IMR-90 (cell line): Measurements from ENCODE around the gene IL23A. TPM values are rescaled to one million over a fixed set of nuclear protein-coding genes. Genes with fewer than 3 reads are reported as not detected.

ENCODE experiments used
- ATAC-seq: fragments of 200-7000 bp; cut with Tn5 transposase; 2 replicates; pipeline ENCODE4 v1.9.1; 2020; ENCODE audit warnings: low read depth, mild to moderate bottlenecking, moderate library complexity
- BruUV-seq: library from RNA; stranded (reverse); fragments of 400-500 nt; replicated peaks from 2 replicates; lab custom pipeline; 2021; lab: Mats Ljungman, UMichigan
- CTCF ChIA-PET: fragments of 300-600 bp; formaldehyde crosslinking; extraction: SDS; loops from one replicate; lab custom pipeline; 2021; ENCODE audit warnings: antibody characterized with exemption; lab: Yijun Ruan, JAX
- POLR2A ChIA-PET: fragments of 300-600 bp; sonication (Branson Sonifier 250); formaldehyde crosslinking; loops from one replicate; lab custom pipeline; 2022; ENCODE audit warnings: antibody characterized with exemption; ENCODE audit not compliant: unreplicated experiment; lab: Charles Lee
- DNase-seq: peaks from one replicate; pipeline ENCODE4 v3.0.0; 2013
- H2AFZ ChIP-seq: replicated peaks from 2 replicates; pipeline ENCODE3; 2013; ENCODE audit warnings: low read length, mild to moderate bottlenecking; ENCODE audit not compliant: poor library complexity
- H2AK5ac ChIP-seq: 2 replicates; pipeline ENCODE4 v1.6.1; 2013; ENCODE audit warnings: low read depth, low read length, inconsistent platforms
- H2AK9ac ChIP-seq: replicated peaks from 2 replicates; pipeline ENCODE3; 2013; ENCODE audit warnings: mild to moderate bottlenecking, low read depth, low read length, moderate library complexity; ENCODE audit not compliant: poor library complexity
- H2BK120ac ChIP-seq: 2 replicates; pipeline ENCODE4 v1.6.1; 2013; ENCODE audit warnings: low read depth, low read length, inconsistent platforms
- H2BK15ac ChIP-seq: 3 replicates; pipeline ENCODE4 v1.6.1; 2013; ENCODE audit warnings: low read depth, low read length, inconsistent platforms
- H2BK20ac ChIP-seq: 2 replicates; pipeline ENCODE4 v1.6.1; 2013; ENCODE audit warnings: low read depth, mild to moderate bottlenecking, inconsistent platforms, low read length, moderate library complexity
- H2BK5ac ChIP-seq: 2 replicates; pipeline ENCODE4 v1.6.1; 2013; ENCODE audit warnings: mild to moderate bottlenecking, low read depth, low read length, inconsistent platforms; ENCODE audit not compliant: poor library complexity, severe bottlenecking
- H3K14ac ChIP-seq: replicated peaks from 2 replicates; pipeline ENCODE4 v1.6.1; 2013; ENCODE audit warnings: low read depth, low read length, inconsistent platforms
- H3K18ac ChIP-seq: 2 replicates; pipeline ENCODE4 v1.6.1; 2013; ENCODE audit warnings: low read depth, low read length, control low read depth
- H3K23ac ChIP-seq: 2 replicates; pipeline ENCODE4 v1.6.1; 2013; ENCODE audit warnings: low read depth, low read length, inconsistent platforms
- H3K27ac ChIP-seq: 2 replicates; pipeline ENCODE4 v1.5.1; 2013; ENCODE audit warnings: mild to moderate bottlenecking, control low read depth, low read length; ENCODE audit not compliant: insufficient read depth
- H3K27me3 ChIP-seq: 2 replicates; pipeline ENCODE4 v1.6.1; 2013; ENCODE audit warnings: low read length; ENCODE audit not compliant: control insufficient read depth, insufficient read depth
- H3K36me3 ChIP-seq: 2 replicates; pipeline ENCODE4 v1.6.1; 2013; ENCODE audit warnings: low read length, mixed read lengths; ENCODE audit not compliant: control insufficient read depth, insufficient read depth
- H3K4ac ChIP-seq: 2 replicates; pipeline ENCODE4 v1.6.1; 2013; ENCODE audit warnings: low read depth, low read length, inconsistent platforms
- H3K4me1 ChIP-seq: 2 replicates; pipeline ENCODE4 v1.6.1; 2013; ENCODE audit warnings: low read length, mixed read lengths; ENCODE audit not compliant: control insufficient read depth, insufficient read depth
- H3K4me2 ChIP-seq: 2 replicates; pipeline ENCODE4 v1.6.1; 2013; ENCODE audit warnings: low read depth, mild to moderate bottlenecking, control low read depth, low read length, moderate library complexity
- H3K4me3 ChIP-seq: 2 replicates; pipeline ENCODE4 v1.5.1; 2013; ENCODE audit warnings: low read depth, mild to moderate bottlenecking, control low read depth, low read length, moderate library complexity; ENCODE audit not compliant: insufficient read depth
- H3K56ac ChIP-seq: 2 replicates; pipeline ENCODE4 v1.6.1; 2013; ENCODE audit warnings: low read length, inconsistent platforms; ENCODE audit not compliant: insufficient read depth; ENCODE audit errors: extremely low read depth
- H3K79me1 ChIP-seq, 2 experiments: 2 replicates each; pipeline ENCODE4 v1.6.1; 2013; ENCODE audit warnings: low read length in 2 of 2, inconsistent platforms in 1 of 2, low read depth in 1 of 2
- H3K9ac ChIP-seq: 2 replicates; pipeline ENCODE4 v1.6.1; 2013; ENCODE audit warnings: low read depth, low read length, control low read depth
- H3K9me1 ChIP-seq: 2 replicates; pipeline ENCODE4 v1.6.1; 2013; ENCODE audit warnings: low read length, inconsistent platforms; ENCODE audit not compliant: insufficient read depth
- H3K9me3 ChIP-seq: 2 replicates; pipeline ENCODE4 v1.6.1; 2013; ENCODE audit warnings: low read length; ENCODE audit not compliant: control insufficient read depth, insufficient read depth
- H4K20me1 ChIP-seq: 2 replicates; pipeline ENCODE4 v1.6.1; 2013; ENCODE audit warnings: low read length, inconsistent platforms; ENCODE audit not compliant: insufficient read depth
- H4K5ac ChIP-seq: 2 replicates; pipeline ENCODE4 v1.6.1; 2013; ENCODE audit warnings: mild to moderate bottlenecking, low read depth, low read length, control low read depth
- H4K8ac ChIP-seq, 2 experiments: 2 replicates each; pipeline ENCODE4 v1.6.1; 2013; ENCODE audit warnings: low read depth in 2 of 2, low read length in 2 of 2, control low read depth in 1 of 2, inconsistent platforms in 1 of 2
- H4K91ac ChIP-seq: 2 replicates; pipeline ENCODE4 v1.6.1; 2013; ENCODE audit warnings: low read depth, low read length, inconsistent platforms; ENCODE audit not compliant: insufficient read depth
- BHLHE40 ChIP-seq: fragments of 150-350 bp; IDR thresholded peaks from 2 replicates; pipeline ENCODE4 v1.6.1; 2016; ENCODE audit warnings: mild to moderate bottlenecking, low read depth, low read length
- CEBPB ChIP-seq: IDR thresholded peaks from 2 replicates; pipeline ENCODE4 v1.6.1; 2012; ENCODE audit warnings: low read depth, low read length, improper control_type of control experiment
- CTCF ChIP-seq: conservative IDR thresholded peaks from 2 replicates; pipeline ENCODE4 v1.5.1; 2012; ENCODE audit warnings: mild to moderate bottlenecking, low read depth, low read length, improper control_type of control experiment
- FOS ChIP-seq: fragments of 150-350 bp; IDR thresholded peaks from 2 replicates; pipeline ENCODE4 v1.6.1; 2016; ENCODE audit warnings: low read depth, low read length
- MAFK ChIP-seq: IDR thresholded peaks from 2 replicates; pipeline ENCODE4 v1.6.1; 2012; ENCODE audit warnings: low read depth, low read length, improper control_type of control experiment
- MAZ ChIP-seq: IDR thresholded peaks from 2 replicates; pipeline ENCODE4 v1.6.1; 2012; ENCODE audit warnings: low read depth, mild to moderate bottlenecking, low read length, improper control_type of control experiment, moderate library complexity, borderline replicate concordance
- MXI1 ChIP-seq: IDR thresholded peaks from 2 replicates; pipeline ENCODE4 v1.6.1; 2012; ENCODE audit warnings: low read depth, mild to moderate bottlenecking, low read length, moderate library complexity, borderline replicate concordance
- POLR2A ChIP-seq: IDR thresholded peaks from 2 replicates; pipeline ENCODE4 v1.6.1; 2012; ENCODE audit warnings: mild to moderate bottlenecking, low read depth, low read length
- USF2 ChIP-seq: fragments of 150-350 bp; IDR thresholded peaks from 2 replicates; pipeline ENCODE4 v1.6.1; 2017; ENCODE audit warnings: mild to moderate bottlenecking, antibody characterized with exemption, low read length, low read depth
- WGBS, 2 experiments: methylation state at CpG; one replicate each; pipeline versions ENCODE4 v1.1.5 to v1.1.7; 2013; ENCODE audit warnings: missing lambda C conversion rate in 2 of 2; ENCODE audit not compliant: insufficient read length in 1 of 2; ENCODE audit errors: extremely low coverage in 2 of 2; 5-methylcytosine and 5-hydroxymethylcytosine counted together
- dilution Hi-C: fragments of 300-500 bp; cut with HindIII; formaldehyde crosslinking; loops from one replicate; pipeline ENCODE4 v1.14.3; 2018; ENCODE audit warnings: low sequenced_read_pairs; ENCODE audit not compliant: unreplicated experiment
- in situ Hi-C: fragments of 300-500 bp; cut with MboI; formaldehyde crosslinking; loops from 3 replicates; pipeline ENCODE4 v1.14.3; 2019; ENCODE audit warnings: low sequenced_read_pairs, inconsistent platforms, mixed read lengths
- intact Hi-C: fragments of 100-400 bp; cut with micrococcal nuclease; formaldehyde crosslinking; loops from 2 replicates; pipeline ENCODE4 v1.10.0; 2022
- polyA plus RNA-seq, 3 experiments: library from polyadenylated mRNA; depleted of rRNA; stranded (reverse); fragments of >200 nt; gene quantifications; 2 replicates each; pipeline ENCODE4 v1.2.3, GENCODE V29; 2012; ENCODE audit warnings: low replicate concordance in 1 of 3
- total RNA-seq: library from RNA; depleted of rRNA; stranded (reverse); fragments of >200 nt; gene quantifications from 2 replicates; pipeline ENCODE4 v1.2.3, GENCODE V29; 2012

IL23A gene
- total and polyA plus RNA-seq, 2 of the 4 experiments (the other 2 are of a cell fraction): 0.55 TPM; not detected in 1

- Histone ChIP-seq H3K23ac (peak within 1 kb of the TSS; percentile 97), H3K56ac (peak within 1 kb of the TSS; percentile 94), H3K4me3 (peak within 1 kb of the TSS; percentile 62), H2BK15ac (peak within 1 kb of the TSS; percentile 62; the same call in 1 of the 3 replicates), H2AK9ac (peak within 1 kb of the TSS; percentile 97), H3K79me1 (peaks cover 14 to 42% of the 10 kb centered on the region in 2 experiments), H3K36me3 (peaks cover 15% of the 10 kb centered on the region), H2BK20ac (peak within 1 kb of the TSS; percentile 23; the same call in 1 of the 2 replicates), H4K20me1 (peaks cover 24% of the 10 kb centered on the region; the same call in 1 of the 2 replicates), H3K4ac (peak within 1 kb of the TSS; percentile 94), H3K4me1 (no peaks in the 10 kb centered on the region), H4K5ac (peak within 1 kb of the TSS; percentile 53), H4K8ac (peak within 1 kb of the TSS; percentile 42 to 98), H3K14ac (peak within 1 kb of the TSS; percentile 96), H4K91ac (peak within 1 kb of the TSS; percentile 80), H2BK120ac (peak within 1 kb of the TSS; percentile 48), H3K9me1 (peaks cover 8% of the 10 kb centered on the region; the same call in 1 of the 2 replicates), H3K18ac (peak within 1 kb of the TSS; percentile 77), H3K9me3 (no peaks in the 10 kb centered on the region), H3K27me3 (no peaks in the 10 kb centered on the region), H2AK5ac (peak within 1 kb of the TSS; percentile 86), H2AFZ (peak within 1 kb of the TSS; percentile 92), H3K9ac (peak within 1 kb of the TSS; percentile 93), H3K27ac (peak within 1 kb of the TSS; percentile 85), H3K4me2 (peak within 1 kb of the TSS; percentile 88), H2BK5ac (peak within 1 kb of the TSS; percentile 83)
- WGBS, 2 experiments: 0% methylated on average over 19 of the region's 54 CpGs; no CpG with 5 or more reads in 1 of the 2 experiments
- ChIA-PET POLR2A (interaction anchor here (0.5 to 1.3 kb wide), 3 partner anchors 44 to 1234 kb away, joined by 3 read pairs; partner anchors contain the start of gene TIMELESS), CTCF (interaction anchor here (0.8 to 1.4 kb wide), 3 partner anchors 17 to 65 kb away, joined by 3 to 4 read pairs (median 4); no protein-coding TSS in a partner anchor)
- dilution Hi-C loops (no loop called here), in situ Hi-C loops (loop anchor here (10.0 kb wide), 1 partner anchor 105 kb away; the partner anchor contains the start of gene SPRYD4), intact Hi-C loops (loop anchor here (1.0 kb wide), 1 partner anchor 104 kb away; no protein-coding TSS in a partner anchor)
- ATAC-seq: peak; percentile 97
- peak; percentile 100 for DNase-seq
- TF ChIP-seq FOS (no peak), MXI1 (0 out of 2 replicates have a peak, but pooled peaks have one; percentile 45), CTCF (no peak), BHLHE40 (peak; percentile 86), POLR2A (peak; percentile 65; the same call in 1 of the 2 replicates), MAZ (peak; percentile 92), CEBPB (no peak), MAFK (peak; percentile 37; the same call in 1 of the 2 replicates), USF2 (peak; percentile 42; the same call in 1 of the 2 replicates)
- no TSS peak for BruUV-seq
Measured at GRCh38 chr12:56359851-56360767, 21.4 kb downstream of the IL23A start, which contains the start of gene STAT2. Gene STAT2 (minus strand): TSS chr12:56360107. CDS start chr12:56356571, 3,536 bp downstream.
